Sigmoid colon (tissue), 4 donors: ENCODE results near the gene TMPRSS13.

Experiments
- CTCF ChIP-seq, 4 experiments: fragments of 450-650 bp in 3 of 4; fragments of 200-600 bp in 1 of 4; IDR thresholded peaks; one replicate each; pipeline ENCODE4 v1.5.1; 2016 to 2019; ENCODE audit warnings: antibody characterized with exemption in 4 of 4, mild to moderate bottlenecking in 3 of 4, moderate library complexity in 2 of 4
- EP300 ChIP-seq, 4 donors: sonication (generic); formaldehyde crosslinking; IDR thresholded peaks; one replicate each; pipeline ENCODE4 v1.6.1; 2017; ENCODE audit warnings: antibody characterized with exemption in 4 of 4
- POLR2A ChIP-seq, 2 donors: fragments of 450-650 bp; IDR thresholded peaks; one replicate each; pipeline ENCODE4 v1.6.1; 2016; ENCODE audit warnings: antibody characterized with exemption in 2 of 2, mild to moderate bottlenecking in 2 of 2, moderate library complexity in 2 of 2

GRCh38 chr11:117921456-117921855 is 7.7 kb downstream of the TMPRSS13 start:
- TF ChIP-seq CTCF (IDR thresholded peaks at IDR 0.05) = no peak
- no peak for TF ChIP-seq EP300 (IDR thresholded peaks at IDR 0.05)
- TF ChIP-seq POLR2A (IDR thresholded peaks at IDR 0.05) = no peak
